HG03442 (cell line): ENCODE data around the gene CNPY2.
"Not testable (repeated sequence)": the region's sequence is repeated elsewhere in the genome, so short reads cannot be mapped to it uniquely, and the experiment has no call there.

Source experiments
- ATAC-seq: cut with Tn5 transposase; IDR thresholded peaks from one replicate; pipeline ENCODE4 v1.9.1; 2021; ENCODE audit warnings: mild to moderate bottlenecking, moderate library complexity; ENCODE audit not compliant: unreplicated experiment

Gene CNPY2

DNA sequence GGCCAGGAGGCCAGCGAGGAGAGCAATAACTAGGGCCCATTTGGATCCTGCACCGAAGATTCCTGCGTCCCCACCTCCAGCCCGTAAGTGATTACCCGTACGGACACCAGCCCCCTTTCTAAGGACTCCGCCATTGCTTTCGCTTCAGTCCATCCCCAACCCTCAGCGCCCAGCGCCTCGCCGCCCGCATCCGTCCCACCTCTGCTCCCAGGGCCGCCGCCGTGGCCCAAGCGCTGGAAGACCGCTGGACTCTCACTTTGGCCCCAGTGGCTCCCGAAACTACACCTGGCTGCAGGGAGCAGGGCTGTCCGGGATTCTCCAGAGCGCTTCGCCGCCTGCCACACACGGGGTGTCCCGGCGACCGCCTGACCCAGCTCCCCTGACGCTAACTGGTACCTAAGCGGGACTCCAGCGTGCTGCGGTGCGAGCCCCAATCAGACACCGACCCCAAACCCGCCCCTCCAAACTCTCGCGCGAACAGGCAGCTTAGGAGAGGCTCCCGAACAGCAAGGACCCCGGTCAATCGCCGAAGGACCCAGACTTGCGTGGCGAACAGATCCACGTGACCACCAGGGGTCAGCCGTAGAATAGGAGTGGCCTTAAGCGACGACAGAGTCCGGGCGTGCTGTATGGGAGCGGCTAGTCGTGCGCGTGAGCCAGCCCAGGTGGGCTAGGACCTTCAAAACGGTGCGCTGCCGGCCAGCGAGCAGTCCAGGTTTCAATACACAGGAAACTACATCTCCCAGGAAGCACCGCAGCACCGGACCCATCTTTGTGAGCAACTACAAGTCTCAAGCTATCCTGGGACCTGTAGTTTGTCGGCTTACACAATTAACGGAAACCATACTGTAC, at the start of gene CNPY2:
CNPY2 (minus strand) TSS at position 367 of the 852 bp plus-strand sequence. CDS start 771 bp downstream, outside the sequence.
- ATAC-seq = peak; percentile 86

DNA sequence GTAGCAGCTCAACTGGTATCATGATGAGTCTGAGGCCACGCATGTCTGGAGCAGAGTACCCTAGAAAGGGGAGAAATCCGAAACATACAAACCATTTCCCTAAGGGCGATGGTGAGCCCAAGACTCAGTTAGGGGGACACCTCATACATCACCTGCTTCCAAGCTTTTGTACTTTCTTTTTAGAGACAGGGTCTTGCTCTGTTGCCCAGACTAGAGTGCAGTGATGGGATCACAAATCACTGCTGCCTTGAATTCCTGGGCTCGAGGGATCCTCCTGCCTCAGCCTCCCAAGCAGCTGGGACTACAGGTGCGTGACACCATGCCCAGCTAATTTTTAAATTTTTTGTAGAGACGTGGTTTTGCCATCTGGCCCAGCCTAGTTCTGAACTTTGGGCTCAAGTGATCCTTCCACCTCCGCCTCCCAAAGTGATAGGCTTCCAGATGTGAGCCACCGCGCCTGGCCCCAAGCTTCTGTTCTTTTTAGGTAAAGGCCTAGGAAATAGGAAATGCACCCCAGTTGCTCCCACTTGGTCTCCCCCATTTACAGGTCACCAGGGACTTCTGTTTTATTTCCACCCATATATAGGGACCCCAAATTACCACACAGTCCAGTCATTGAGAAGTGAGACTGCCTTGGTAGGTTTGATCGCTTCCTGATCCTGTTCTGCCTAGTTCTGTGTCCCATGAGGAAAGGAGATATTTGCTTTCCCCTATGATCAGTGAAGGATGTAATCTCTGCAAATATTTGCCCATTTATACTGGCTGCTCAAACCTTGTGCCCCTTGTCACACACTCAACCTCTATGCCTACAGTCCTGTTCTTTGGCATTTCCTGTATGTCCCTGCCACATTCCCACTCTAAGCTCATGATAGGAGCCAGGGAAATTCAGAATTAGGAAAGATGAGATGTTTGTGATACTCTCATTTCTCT, 46.6 kb upstream of the CNPY2 start, which contains the start of gene APOF:
APOF (minus strand) TSS at position 728 of the 930 bp plus-strand sequence; CDS start at position 616, 112 bp downstream.
- ATAC-seq = no peak

DNA sequence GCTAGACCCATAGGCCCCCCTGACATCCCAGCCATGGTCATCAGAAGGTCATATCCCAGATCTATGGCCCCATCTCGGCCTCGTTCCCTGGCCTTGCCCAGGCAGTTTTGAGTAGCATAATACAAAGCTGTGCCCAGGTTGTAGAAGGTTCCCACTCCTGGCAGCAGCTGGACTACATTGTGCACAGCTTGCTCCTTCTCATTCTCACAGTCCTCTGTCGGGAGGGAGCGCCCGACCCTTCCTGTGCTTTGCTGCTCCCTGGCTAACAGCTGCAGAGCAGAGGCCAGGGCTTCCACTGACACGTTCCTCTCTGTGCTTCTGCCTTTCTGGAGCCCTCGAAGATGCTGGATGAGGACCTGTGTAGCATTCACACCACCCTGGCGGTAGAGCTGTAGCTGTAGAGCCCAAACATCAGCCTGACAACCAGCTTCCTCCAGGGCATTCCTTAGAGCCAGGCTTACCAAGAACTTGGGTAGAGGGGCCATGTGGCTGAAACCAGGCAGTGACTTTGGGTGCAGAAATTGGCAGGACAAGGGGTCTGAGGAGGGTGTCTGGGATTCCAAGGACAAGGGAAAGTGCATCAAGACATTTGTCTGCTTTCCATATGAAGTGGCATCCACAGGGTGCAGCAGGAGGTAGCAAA, 45.8 kb upstream of the CNPY2 start:
- ATAC-seq = no peak

DNA sequence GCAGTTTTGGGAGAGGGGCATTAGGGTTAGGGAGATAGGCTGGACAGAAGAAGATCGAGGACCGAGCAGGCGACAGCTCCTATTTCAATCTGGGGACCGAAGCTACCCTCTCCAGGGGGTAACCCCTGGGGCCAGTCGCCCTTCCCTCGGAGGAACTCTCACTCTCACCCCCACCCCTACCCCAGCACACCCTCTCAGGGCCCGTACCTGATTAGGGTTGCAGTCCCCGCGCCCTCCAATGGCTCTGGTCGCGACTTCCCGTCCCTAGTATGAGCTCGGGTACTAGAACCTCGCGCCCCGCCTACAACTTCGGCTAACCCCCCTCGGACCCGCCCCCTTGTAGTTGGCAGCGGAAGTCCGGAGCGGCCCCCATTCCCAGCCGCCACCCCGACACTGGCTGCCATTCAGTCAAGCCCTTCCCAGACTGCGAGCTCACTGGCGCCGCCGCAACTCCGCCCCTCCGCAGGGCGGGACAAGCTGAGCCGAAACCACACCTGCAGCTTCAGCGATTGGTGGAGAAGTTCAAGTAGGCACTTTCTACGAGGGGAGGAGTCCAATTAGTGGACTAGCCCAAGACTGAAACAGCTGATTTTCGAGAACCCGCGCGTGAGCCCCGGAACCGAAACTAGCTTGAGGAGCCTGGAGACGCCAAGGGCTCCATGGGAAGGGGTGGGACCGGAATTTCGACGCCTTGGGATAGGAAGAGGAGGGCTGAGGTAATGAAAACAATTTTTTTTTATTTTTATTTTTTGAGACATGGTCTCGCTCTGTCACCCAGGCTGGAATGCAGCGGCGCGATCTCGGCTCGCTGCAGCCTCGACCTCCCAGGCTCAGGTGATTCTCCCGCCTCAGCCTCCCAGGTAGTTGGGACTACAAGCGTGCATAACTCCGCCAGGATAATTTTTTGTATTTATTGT, 44.3 kb upstream of the CNPY2 start, which contains the start of gene STAT2:
STAT2 (minus strand) TSS at position 257 of the 917 bp plus-strand sequence. CDS start 3,536 bp downstream, outside the sequence.
- ATAC-seq = peak; percentile 95

DNA sequence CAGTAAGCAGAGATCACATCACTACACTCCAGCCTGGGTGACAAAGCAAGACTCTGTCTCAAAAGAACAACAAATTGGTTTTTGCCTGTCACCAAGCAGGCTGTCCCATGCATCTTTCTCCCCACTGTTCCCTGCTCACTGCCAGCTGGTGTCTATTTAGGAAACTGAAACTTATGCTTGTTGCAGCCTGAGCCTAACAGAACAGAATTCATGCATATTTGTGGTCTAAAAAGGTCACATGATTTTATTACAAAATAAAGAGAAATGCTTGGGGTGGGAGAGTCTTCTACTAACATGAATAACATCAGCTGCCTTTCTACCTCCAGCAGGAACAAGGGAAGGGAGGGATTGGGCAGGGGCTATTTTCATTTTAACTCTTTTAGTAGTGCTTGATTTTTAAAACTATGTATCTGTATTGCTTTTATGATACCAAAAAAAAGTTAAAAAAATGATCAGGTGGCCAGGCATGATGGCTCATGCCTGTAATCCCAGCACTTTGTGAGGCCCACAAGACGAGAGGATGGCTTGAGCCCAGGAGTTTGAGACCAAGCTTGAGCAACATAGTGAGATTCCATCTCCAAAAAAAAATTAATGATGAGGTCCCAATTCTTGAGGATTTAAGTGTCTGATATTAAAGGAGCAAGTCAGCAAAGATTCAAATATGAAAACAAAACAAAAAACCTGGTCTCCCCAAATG, 43.2 kb upstream of the CNPY2 start:
- ATAC-seq = no peak

DNA sequence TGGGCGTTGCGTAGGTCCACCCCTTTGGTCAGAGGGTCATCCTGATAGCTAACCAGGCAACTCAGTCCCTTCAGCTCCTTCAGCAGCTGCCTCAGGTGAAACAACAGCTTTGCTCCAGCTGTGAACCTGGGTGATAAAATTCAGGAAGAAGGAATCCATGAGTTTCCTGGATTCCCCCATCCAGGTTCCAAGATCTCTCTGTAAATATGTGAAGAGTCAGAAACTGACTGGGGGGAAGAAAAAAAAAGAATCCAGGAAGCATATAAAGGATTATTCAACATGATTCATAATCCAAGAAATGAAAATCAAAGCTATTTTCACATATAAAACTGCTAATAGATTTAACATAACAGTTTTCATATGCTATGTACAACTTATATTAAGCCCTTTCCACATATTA, 35.5 kb upstream of the CNPY2 start:
- no peak for ATAC-seq

DNA sequence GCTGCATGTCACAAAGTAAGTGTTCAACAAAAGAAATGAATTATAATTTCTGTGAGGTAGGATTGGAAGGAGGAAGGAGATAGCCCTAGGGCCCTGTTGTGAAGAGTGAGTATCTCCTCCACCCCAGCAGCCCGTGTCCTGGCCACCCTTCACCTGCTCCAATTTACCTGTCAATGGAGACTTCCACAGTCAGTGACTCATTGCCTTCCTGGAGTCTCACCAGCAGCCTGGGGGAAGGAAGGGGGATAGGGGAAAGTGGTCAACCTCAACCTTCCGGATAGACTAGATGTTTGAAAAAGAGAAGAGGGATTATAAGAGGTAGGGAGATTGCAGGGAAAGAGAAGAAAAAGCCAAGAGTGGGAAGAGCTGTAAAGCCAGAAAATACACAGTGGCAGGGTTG, 34.9 kb upstream of the CNPY2 start:
- no peak for ATAC-seq

DNA sequence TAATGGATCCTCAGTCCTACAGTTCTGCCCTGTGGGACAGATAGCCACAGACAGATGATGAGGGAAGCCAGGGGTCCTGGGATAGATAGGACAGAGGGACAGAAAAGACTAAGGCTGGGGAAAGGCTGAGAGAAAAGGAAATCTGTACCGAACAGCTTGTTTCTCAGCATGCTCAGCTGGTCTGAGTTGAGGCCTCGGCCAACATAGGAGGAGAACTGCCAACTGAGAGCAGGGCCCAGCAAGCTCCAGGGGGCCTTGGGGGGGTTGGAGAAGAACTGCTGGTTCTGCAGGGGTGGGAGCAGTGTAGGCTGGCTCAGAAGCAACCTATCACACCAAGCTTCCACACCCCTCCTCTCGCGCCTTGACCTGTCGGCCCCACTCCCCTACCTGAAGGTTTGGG, 33.0 kb upstream of the CNPY2 start:
- ATAC-seq = no peak

DNA sequence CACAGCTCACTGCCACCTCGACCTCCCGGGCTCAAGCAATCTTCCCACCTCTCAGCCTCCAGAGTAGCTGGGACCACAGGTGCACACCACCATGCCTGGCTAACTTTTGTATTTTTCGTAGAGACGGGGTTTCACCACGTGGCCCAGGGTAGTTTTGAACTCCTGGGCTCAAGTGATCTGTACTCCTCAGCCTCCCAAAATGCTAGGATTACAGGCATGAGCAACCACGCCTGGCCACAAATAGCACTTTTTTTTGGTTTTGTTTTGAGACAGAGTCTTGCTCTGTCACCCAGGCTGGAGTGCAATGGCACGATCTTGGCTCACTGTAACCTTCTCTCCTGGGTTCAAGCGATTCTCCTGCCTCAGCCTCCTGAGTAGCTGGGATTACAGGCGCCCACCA, 31.5 kb upstream of the CNPY2 start:
- not testable (repeated sequence) for ATAC-seq

DNA sequence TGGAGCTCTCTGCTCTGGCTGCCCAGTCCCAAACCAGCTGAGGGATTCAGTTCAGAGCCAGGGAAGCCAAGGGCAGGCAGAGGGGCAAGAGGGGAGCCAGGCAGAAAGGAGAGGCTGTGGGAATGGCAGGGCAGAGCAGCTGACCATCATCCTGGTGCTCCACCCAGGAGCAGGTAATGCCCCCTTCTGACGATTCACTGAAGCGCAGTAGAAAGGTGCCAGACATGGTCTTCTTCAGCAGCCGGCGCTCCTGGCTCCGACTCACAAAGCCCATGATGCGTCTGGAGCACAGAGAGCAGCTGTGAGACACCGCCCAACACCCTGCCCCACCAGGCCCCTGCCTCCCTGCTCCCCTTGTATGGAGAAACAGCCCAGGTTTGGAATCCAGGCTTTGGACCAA, 30.9 kb upstream of the CNPY2 start:
- ATAC-seq = no peak

DNA sequence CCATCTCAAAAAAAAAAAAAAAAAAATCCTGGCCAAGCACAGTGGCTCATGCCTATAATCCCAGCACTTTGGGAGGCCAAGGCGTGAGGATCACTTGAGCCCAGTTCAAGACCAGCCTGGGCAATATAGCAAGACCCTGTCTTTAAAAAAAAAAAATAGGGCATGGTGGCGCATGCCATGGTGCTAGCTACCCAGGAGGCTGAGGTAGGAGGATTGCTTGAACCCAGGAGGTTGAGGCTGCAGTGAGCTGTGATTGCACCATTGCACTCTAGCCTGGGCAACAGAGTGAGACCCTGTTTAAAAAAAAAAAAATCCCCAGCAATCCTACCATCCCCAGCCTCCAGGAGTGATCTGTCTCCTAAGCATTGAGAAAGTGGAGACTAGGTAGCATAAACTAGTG, 26.5 kb upstream of the CNPY2 start:
- ATAC-seq = not testable (repeated sequence)

DNA sequence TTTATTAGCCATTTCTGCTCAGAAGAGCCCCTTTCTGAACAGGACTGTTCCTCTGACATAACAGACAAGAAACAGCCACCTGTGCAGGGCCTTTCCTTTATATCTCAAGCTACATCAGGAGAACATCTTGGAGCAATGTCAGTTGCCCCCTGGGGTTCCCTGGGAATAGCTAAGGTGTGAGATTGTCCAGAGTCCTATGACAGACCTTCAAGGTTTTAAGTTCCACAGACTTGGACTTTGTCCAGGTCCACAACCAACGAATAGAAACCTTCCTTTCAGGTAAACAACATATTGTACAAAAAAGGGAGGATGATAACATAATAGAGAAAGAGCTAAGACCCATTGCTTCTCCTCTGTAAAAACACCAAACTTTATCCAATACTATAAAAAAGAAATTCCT, 25.8 kb upstream of the CNPY2 start:
- ATAC-seq = no peak

DNA sequence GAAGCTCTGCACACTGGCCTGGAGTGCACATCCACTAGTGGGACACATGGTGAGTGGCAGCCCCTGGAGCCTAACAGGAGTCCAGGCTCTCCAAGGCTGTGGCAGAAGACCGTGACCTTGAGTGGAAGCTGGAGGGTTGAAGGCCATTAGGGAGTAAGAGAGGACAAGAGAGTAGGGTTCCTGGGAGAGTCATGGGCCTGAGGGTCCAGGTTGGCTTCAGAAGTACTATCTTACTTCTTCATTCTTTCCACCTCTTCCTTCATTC, 23.3 kb upstream of the CNPY2 start:
- no peak for ATAC-seq

DNA sequence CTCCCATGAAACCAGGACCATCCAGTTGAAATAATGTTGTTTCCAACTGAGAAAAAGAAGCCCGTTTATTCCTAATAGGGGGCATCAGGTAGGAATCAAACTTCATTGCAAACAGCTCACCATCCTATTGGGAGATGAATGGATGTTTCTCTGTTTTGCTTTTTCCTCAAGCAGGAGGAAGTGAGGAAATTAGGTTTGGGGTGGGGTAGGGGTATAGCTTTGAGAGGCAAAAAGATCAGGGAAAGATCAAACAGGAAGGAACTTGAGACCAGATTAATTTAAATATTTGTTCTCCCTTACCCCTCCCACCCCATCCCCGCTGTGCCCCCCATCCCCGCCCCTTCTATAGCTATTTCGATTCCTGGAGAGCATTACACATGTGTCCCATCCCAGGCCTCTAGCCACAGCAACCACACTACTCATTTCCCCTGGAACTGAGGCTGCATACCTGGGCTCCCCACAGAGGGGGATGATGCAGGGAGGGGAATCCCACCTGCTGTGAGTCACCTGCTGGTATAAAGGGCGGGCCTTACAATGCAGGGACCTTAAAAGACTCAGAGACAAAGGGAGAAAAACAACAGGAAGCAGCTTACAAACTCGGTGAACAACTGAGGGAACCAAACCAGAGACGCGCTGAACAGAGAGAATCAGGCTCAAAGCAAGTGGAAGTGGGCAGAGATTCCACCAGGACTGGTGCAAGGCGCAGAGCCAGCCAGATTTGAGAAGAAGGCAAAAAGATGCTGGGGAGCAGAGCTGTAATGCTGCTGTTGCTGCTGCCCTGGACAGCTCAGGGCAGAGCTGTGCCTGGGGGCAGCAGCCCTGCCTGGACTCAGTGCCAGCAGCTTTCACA, 22.7 kb upstream of the CNPY2 start, which contains the start of gene IL23A:
IL23A (plus strand) TSS at position 577 of the 850 bp plus-strand sequence; CDS start at position 738, 161 bp downstream.
- peak; percentile 38 for ATAC-seq

DNA sequence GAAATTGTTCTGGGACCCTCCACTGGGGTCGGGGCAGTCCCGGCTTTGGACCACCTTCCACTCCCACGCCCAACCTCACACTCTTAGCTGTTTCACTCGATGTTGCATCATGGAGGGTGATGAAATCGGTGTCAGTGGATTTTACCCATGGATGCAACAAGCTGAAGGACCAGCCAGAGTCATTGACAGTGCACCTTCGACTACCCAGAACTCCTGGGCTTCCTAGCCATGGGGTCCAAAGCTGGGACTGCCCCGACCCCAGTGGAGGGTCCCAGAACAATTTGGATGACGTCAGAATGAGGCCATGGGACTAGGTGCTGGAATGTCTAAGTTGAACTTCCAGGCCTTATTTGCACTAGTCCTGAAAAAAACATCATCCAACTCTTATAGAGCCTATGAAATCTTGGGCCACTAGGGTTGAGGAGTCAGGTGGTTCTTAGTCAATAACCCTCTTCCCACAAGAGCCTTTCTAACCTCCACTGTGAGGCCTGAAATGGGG, 22.0 kb upstream of the CNPY2 start:
- no peak for ATAC-seq

DNA sequence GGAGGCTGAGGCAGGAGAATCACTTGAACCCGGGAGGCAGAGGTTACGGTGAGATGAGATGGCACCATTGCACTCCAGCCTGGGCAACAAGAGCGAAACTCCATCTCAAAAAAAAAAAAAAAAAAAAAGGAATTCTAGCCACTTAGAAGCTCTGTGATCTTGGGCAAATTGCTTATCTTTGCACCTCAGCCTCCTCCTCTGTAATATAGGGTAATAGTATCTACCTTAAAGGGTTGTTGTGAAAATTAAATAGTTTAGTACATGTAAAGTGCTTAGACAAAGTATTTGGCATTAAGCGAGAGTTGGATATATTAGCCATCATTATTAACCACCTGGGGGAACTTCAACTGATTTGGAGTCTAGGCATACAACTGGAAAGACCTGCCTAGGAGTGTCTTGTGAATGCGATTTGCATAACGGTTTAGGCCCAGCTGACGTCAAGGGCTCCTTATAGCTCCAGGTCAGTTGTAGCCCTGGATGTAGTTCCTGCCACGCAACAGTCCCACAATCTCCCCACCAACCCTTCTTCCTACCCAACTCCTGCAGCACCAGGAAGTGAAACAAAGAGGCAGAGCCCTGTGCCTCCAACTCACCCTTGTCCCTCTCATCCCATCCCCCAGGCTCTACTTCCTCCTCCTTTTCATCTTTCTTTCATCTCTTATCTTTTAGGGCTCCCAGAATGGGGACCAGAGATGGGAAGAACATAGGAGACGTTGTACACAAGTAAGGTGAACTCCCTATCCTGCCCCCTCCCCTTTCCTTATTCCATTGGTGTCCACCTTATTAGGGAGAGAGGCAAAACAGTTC, 20.8 kb upstream of the CNPY2 start:
- ATAC-seq = no peak

DNA sequence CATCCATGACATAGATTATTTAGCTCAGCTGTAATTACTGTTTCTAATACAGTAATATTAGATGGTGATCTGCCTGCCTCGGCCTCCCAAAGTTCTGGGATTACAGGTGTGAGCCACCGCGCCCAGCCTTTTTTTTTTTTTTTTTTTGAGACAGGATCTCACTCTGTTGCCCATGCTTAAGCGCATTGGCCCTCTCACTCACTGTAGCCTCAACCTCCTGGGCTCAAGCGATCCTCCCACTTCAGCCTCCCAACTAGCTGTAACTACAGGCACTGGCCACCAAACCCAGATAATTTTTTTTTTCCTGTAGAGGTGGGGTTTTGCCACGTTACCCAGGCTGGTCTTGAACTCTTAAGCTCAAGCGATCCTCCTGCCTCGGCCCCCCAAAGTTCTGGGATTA, 19.7 kb upstream of the CNPY2 start:
- ATAC-seq = not testable (repeated sequence)

DNA sequence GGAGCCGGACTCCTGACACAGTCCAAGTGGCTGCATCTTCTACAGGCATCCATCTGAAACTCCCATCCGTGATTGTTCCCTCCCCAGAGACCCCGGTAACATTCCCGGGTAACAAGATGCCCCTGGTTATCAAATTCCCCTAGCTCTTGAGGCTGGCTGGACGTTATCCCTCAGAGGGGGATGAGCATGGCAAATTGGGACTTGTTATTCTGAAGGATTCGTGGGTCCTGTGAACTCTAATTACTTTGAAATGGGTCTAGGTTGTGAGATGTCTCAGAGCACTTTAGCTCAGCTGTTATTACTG, 18.7 kb upstream of the CNPY2 start:
- ATAC-seq = no peak
